Activated CD4-positive, alpha-beta T cell treated with anti-CD3 and anti-CD28 coated beads, Interleukin-10, Interleukin-2, amounts not matched to agents 100 ng/mL and 50 ng/mL, durations not matched to agents 16 hours and 8 hours (primary cell): Measurements from ENCODE around the gene MEX3D.
"Not testable (repeated sequence)": the region's sequence is repeated elsewhere in the genome, so short reads cannot be mapped to it uniquely, and the experiment has no call there.

Source experiments
- DNase-seq: peaks from one replicate; pipeline ENCODE4 v3.0.0-alpha.2; 2020

The MEX3D gene

DNA sequence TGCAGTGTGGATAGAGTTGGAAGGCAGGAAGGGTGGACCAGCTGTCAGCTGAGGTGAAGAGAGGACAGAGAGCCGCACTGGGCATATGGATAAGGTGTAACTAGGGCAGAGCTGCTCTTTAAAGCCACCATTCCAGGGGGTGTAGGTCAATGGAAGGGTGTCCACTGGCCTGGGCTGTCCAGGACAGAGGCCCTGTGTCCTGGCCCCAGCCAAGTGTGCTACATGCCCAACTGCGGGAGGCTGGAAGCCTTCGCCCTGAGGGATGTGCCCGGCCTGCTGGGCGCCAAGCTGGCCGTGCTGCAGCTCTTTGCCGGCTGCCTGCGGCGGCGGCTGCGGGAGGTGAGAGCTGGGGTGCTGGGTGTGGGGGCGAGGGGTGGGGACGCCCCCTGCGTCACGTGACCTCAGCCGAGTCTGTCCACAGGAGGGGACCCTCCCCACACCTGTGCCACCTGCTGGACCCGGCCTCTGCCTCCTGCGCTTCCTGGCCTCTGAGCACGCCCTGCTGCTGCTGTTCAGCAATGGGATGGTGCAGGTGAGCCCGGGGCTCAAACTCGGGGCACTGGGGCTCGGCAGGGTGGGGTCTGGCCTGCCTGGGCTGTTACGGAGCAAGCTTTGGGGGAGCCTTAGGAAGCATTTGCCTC lies 34.5 kb downstream of the MEX3D start:
- no peak for DNase-seq

DNA sequence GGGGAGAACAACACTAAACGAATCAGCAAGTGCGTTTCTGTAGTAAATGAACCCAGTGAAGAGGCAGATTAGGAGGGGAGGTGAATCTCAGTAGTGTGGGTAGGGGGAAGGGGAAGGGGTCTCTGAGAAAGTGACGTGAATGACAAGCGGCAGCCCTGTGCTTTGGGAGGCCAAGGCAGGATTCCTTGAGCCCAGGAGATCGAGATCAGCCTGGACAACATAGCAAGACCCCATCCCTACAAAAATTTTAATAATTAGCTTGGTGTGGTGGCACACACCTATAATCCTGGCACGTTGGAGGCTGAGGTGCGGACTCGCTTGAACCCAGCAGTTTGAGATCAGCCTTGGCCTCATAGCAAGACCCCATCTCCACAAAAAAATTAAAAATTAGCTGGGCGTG lies 36.1 kb downstream of the MEX3D start:
- DNase-seq, result no peak

DNA sequence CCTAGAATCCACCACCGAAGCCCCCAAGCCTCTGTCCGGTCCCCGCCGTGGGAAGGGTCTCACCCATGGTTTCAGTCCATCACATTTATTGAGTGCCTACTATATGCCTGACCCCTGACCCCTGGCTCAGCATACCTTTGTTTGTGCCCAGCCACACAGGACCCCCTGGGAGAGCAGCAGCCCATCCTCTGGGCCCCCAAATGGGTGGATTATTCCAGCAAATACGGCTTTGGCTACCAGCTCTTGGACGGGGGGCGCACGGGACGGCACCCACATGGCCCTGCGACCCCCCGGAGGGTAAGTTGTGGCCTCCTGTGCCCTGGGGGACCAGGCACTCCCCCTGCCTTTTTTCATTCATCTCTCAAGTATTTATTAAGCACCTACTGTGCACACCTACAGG lies 36.5 kb downstream of the MEX3D start:
- DNase-seq, result no peak

DNA sequence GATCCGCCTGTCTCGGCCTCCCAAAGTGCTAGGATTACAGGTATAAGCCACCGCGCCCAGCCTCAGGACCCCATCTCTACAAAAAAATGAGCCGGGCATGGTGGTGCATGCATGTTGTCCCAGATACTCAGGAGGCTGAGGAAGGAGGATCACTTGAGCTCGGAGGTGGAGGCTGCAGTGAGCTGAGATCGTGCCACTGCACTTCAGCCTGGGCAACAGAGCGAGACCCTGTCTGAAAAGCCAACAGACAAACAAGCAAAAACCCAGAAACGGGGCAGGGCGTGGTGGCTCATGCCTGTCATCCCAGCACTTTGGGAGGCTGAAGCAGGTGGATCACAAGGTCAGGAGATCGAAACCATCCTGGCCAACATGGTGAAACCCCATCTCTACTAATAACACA lies 37.3 kb downstream of the MEX3D start:
- DNase-seq, result not testable (repeated sequence)

DNA sequence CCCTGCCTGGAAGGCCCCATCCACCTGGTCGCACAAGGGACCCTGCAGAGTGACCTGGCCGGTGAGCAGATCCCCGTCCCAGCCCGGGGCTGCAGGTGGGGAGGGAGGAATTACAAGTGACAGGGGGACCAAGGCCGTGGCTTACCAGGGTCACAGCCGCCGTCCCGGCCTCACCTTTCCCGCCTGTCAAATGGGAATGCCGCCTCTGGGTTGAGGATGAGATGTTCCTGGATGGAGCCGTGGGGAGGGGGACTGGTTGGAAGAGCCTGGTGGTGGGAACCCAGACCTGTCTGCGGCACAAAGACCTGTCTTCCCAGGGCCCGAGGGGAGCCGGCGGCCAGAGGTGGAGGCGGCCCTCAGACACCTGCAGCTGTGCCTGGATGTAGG lies 38.7 kb downstream of the MEX3D start:
- DNase-seq, result no peak

DNA sequence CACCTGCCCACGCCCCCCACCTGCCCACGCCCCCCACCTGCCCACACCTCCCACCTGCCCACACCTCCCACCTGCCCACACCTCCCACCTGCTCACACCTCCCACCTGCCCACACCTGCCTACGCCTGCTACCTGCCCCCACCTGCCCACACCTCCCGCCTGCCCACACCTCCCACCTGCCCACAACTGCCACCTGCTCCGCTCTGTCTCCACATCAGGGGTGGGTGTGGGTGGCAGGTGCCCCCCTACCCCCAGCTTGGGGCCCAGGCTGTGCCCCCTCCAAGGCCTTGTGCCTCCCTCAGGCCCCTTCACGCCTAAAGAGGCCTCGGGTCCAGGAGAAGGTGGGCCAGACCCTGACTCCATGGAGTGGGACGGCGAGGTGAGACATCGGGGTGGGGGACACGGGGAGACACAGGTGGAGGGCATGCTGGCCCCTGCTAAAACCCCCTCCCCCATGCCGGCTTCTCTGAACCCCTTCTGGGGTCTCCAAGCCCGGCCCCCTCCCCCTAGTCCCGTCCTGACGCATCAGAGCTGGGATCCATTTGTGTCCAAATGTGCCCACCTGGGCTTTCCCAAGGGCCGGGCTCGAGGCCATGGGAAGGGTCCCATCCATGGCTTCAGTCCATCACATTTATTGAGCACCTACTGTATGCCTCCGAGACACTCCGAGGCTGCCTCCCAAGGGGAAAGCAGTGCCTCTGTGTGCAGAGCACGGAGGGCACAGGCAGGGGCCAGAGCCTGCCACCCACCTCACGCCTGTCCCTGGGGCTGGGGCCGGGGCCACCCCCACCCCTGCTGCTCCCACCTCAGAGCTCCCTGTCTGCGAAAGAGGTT lies 39.3 kb downstream of the MEX3D start:
- DNase-seq, result no peak

DNA sequence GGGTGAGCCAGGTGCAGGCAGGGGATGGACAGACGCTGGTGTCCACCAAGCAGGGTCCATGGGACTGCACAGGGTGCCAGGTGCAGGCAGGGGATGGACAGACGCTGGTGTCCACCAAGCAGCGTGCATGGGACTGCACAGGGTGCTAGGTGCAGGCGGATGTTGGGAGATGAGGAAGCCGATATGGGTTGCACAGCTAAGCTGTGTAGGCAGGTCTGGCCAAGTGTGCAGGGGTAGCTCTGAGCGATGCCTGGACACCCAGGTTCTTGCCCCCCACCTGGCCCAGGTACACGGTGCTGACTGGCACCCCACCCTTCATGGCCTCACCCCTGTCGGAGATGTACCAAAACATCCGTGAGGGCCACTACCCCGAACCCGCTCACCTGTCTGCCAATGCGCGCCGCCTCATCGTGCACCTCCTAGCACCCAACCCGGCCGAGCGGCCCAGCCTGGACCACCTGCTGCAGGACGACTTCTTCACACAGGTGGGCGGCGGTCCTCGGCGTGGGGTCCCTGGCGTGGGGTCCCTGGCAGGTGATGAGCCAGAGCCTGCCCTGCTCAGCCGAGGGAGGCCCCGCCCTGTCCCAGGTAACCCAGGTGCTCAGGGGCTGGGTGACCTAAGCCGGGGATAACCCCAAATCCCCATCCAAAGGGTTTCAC lies 40.3 kb downstream of the MEX3D start:
- DNase-seq, result no peak

DNA sequence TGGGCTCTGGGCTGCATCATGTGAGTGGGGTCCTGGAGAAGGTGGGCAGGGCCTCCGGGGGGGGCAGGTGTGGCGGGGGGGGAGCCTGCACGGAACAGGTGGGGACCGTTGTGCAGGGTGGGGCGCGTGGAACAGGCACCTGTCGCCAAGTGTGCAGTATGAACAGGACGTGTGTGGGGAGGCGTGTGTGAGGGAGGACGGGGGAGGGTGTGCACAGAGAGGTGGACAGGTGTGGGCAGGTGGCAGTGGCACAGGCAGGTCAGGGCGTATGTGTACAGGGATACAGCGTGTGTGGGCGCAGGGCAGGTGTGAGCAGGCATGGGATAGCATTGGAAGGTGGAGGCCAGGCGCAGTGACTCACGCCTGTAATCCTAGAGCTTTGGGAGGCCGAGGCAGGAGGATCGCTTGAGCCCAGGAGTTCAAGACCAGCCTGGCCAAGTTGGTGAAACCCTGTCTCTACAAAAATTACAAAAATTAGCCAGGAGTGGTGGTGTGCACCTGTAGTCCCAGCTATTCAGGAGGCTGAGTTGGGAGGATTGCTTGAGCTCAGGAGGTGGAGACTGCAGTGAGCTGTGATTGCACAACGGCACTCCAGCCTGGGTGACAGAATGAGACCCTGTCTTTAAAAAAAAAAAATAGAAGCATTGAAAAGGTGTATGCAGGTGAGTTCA lies 41.0 kb downstream of the MEX3D start:
- DNase-seq, result no peak

DNA sequence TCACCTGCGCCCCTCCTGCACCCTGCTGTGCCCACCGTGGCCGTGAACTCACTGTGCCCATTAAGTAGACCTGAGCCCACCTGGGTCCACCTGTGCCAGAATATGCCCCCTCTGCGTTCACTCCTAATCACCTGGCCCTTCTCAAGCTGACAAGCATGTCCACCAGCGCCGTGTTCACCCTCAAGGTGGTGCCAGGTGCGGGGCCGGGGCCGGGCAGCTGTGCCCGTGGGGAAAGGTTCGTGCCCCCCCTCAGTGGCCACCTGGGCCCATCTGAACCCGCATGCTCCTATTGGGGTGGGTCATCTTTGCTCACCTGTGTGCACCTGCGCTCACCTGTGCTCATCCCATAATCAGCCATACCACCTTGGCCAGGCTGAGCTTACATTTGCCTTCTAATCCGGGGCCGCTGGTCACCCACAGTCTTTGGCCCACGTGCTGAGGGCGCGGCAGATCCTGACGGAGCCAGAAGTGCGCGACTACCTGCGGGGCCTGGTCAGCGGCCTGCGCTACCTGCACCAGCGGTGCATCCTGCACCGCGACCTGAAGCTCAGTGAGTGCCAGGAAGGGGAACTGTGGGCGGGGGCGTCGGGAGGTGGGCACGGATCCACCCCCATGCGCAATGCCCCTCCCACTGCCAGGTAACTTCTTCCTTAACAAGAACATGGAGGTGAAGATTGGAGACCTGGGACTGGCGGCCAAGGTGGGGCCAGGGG lies 41.9 kb downstream of the MEX3D start:
- DNase-seq, result no peak

DNA sequence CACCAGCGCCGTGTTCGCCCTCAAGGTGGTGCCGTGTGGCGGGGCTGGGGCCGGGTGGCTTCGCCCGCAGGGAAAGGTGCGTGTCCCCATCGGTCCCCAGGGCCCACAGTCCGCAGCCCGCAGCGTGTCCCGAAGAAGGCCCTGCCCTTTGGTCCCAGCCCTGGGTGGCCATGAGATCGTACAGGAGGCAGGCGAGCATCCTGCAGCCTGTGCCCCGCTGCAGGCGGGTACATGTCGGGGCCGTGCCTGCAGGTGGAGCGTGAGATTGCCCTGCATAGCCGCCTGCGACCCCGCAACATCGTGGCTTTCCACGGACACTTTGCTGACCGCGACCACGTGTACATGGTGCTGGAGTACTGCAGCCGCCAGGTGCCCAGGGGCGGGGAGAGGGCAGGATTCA lies 42.8 kb downstream of the MEX3D start:
- no peak for DNase-seq

DNA sequence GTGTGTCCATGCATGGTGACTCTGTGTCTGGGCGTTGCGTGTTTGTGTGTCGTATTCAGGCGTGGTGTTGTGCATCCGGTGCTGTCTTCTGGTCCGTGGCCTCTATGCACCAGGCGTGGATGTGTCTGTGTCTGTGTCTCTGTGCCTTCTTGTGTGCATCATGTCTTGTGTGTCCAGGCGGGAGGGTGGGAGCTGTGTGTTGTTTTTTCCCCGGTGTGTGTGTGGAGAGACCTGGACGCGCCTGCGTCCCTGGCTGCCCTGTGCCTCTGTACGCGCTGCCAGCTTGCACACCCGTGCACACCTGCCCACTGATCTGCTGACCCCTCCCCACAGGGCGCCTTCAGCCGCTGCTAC lies 43.2 kb downstream of the MEX3D start:
- DNase-seq, result no peak

DNA sequence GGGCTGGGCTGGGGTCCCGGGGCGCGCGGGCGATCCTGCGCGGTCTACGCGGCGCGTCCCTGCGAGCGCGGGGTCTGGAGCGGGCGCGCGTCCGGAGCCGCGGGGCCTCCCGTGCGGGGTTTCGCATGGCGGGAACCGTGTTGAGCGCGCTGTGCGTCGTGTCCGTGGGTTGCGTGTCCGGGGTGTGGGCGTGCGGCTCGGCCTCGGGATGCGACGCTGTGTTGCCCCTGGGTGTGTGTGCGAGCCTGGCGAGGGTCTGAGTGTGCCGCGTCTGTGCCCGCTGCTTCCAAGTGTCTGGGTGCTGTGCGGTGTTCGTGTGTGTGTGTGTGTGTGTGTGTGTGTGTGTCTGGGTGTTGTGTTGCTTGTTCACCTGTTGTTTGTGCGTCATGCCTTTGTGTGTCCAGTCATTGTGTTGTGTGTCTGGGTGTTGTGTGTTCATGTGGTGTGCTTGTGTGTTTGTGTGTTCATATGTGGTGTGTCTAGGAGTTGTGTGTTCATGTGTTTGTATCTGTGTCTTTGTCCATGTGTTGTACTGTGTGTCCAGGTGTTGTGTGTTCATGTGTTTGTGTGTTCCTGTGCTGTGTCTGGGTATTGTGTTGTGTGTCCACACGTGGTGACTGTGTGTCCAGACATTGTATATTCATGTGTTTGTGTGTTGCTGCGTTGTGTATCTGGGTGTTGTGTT lies 43.7 kb downstream of the MEX3D start:
- no peak for DNase-seq

DNA sequence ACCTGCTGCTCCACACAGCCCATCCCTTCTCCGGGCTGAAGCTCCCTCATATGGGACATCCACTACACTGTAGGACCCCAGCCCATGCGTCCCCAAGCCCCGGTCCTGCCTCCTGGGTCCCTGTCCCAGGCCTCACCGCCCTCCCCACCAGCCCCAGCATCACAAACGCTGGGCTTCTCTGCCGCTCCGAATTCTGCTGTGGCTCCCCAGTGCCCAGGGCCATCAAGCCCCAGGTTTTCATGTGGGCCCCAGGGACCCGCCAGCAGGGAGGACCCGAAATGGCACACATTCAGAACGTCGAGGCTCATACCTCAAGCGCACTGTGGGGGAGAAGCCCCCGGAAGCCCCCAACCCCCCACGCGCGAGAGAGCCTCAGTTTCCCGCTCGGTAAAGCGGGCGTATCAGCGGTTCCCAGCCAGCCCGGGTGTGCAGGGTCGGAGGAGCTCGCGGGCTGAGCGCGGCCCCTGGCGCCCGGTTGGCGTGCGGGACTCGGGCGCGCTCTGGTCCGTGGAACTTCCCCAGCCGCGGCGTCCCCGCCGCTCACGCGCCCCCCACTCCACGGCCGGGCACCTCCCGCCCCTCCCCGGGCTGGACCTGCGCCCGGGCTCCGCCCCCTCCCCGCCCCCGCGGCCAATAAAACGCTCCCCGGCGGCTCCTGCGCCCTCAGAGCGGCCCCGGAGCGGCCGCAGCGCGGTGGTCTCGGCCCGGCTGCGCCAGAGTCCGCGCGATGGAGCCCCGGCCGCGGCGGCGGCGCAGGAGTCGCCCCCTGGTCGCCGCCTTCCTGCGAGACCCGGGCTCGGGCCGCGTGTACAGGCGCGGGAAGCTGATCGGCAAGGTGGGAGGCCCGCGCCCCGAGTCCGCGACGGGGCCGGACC lies 44.5 kb downstream of the MEX3D start, which contains the start of gene PLK5:
PLK5 (plus strand) TSS at position 666 of the 875 bp plus-strand sequence. CDS start 2,920 bp downstream, outside the sequence.
- no peak for DNase-seq

DNA sequence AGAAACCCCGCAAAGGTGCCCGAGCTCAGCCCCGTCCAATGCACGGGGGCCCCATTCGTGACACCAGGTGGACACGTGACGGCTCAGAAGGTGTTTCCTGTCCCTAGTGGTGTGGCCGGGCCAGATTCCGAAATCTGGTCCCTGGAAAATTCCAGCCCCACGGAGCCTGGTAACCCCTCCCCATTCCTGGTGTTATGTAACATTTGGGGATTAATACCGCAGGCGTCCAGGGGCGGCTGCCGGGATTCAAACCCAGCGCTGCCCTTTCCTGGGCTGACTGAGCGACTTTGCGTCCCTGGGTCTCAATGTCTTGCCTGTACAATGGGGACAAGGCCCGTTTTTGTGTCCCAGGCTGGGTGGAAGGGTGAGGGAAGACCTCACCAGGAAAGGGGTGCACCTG lies 45.3 kb downstream of the MEX3D start:
- no peak for DNase-seq

DNA sequence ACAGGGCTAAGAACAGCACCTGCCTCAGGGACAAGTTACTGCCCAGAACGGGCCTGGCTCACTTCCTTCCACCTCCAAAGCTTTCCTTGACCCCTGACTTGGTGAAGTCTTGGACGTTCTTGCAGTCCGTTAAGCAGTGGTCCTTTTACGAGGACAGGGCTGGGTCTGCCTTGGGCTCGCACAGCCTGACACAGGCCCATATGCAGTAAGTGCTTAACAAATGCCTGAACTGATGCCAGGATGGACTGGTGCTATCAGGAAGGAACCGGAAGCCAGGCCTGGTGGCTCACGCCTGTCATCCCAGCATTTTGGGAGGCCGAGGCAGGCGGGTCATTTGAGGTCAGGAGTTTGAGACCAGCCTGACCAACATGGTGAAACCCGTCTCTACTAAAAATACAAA lies 46.1 kb downstream of the MEX3D start:
- no peak for DNase-seq

DNA sequence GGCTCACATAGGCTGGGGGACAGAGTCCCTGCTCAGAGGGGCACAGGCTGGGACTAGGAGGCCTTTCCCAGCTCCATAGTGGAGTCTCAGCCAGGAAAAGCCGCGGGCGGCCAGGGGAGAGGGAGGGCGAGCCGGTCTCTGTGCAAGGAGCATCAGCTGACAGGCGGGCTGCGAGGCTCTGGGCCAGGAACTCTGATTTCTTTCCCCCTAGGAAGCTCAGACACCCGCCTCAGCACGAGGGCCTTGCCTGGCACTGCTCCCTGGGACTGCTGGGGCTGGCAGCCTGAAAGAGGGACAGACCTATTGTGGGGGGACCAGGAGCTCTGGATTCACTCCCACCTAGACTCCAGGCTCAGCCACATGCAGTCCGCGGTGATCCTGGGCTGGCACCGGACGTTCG lies 46.5 kb downstream of the MEX3D start:
- no peak for DNase-seq

DNA sequence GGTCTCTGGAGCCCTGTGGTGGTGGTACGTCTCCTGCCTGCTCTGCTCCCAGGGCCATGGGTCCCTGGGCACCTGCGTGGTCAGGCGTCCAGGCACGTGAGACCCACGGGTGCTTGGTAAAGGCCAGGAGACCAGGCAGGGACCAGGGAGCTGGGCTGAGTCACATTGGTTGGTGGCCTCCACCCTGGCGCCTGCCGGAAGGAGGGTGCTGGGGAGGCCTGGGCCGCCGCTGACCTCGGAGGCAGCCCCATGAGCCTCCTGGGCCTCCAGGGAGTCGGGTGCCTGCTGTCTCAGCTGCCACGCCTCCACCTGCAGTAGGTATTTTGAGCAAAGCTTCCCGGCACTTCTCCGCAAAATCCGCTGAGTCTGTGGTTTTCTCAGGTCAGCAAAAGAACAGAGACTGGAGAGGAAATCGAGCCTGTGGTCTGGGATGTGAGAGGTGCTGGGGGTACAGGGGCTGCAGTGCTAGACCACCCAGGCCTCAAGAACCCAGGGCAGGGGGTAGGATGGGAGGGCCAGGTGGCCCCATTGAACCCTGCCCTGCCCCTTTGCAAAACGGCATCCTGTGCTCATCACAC lies 47.8 kb downstream of the MEX3D start:
- DNase-seq, result no peak

DNA sequence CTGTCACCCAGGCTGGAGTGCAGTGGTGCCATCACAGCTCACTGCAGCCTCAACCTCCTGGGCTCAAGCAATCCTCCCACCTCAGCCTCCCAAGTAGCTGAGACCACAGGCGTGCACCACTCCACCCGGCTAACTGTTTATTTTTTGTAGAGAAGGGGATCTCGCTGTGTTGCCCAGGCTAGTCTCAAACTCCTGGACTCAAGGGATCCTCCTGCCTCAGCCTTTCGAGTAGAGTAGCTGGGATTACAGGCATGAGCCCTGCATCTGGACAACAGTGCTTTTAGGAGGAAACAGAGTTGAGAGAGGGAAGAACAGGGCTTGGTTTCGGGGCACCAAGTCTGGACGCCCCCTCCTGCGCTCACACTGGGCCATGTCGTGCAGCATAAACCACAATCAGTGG lies 48.3 kb downstream of the MEX3D start:
- not testable (repeated sequence) for DNase-seq

DNA sequence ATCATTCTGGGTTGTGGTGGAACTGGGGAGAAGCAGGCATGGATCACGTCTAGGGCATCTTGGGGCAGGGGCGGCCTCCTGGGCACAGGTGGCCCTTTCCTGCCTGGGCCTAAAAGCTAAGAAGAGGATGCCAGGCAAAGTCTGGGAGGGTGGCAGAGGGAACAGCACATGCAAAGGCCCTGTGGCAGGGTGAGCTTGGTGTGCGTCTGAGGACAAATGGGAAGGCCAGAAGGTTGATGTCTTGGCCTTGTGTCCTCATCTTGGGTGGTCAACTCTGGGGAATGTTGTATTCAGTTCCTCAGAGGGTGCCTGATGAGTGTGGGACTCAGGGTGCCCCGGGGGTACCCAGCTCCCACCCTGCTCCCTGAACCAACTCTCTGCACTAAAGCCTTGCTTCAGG lies 49.7 kb downstream of the MEX3D start:
- DNase-seq, result no peak

DNA sequence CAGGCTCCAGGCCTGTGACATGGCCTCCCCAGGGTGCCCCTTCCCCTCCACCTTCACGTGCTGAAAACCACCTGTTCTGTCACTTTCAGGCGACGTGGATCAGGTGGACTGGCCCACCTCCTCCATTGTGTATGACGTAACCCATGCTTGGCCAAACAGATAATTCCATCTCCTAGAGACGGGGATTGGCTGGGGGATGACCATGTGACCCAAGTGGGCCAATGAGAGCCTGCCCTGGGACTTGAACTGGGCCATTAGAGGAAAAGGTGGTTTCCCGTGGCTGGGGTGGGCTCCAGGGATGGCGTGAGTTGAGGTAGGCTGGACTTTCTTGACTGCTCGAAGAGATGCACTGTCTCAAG lies 51.8 kb downstream of the MEX3D start:
- no peak for DNase-seq
